Mesothelial cell of epicardium (in vitro differentiated cells): ENCODE results near the gene CDCP1. TPM values are rescaled to one million over a fixed set of nuclear protein-coding genes. Genes with fewer than 3 reads are reported as not detected.
"Not testable (repeated sequence)": the region's sequence is repeated elsewhere in the genome, so short reads cannot be mapped to it uniquely, and the experiment has no call there.

Source experiments
- DNase-seq, 2 experiments: peaks; one replicate each; pipeline ENCODE4 v3.0.0; 2021; ENCODE audit warnings: low spot score in 2 of 2; ENCODE audit not compliant: unreplicated experiment in 2 of 2
- H3K27ac Mint-ChIP-seq: 2 replicates; pipeline ENCODE4 v1.8.0; 2021; ENCODE audit warnings: mixed read lengths
- H3K27me3 Mint-ChIP-seq: 2 replicates; pipeline ENCODE4 v1.8.0; 2021; ENCODE audit warnings: low read depth, mixed read lengths
- H3K36me3 Mint-ChIP-seq: 2 replicates; pipeline ENCODE4 v1.8.0; 2021; ENCODE audit warnings: mixed read lengths
- H3K4me1 Mint-ChIP-seq: 2 replicates; pipeline ENCODE4 v1.8.0; 2021; ENCODE audit warnings: mixed read lengths
- H3K4me3 Mint-ChIP-seq: 2 replicates; pipeline ENCODE4 v1.8.0; 2021; ENCODE audit warnings: mild to moderate bottlenecking, moderate library complexity, mixed read lengths
- H3K9me3 Mint-ChIP-seq: 2 replicates; pipeline ENCODE4 v1.8.0; 2021; ENCODE audit warnings: mixed read lengths
- total RNA-seq: library from RNA; stranded (reverse); gene quantifications from 3 replicates; pipeline ENCODE4 v1.2.1, GENCODE V29; 2021
- TF ChIP-seq, protein P1 (sequence below): fragments of 200-600 bp; sonication (generic); IDR thresholded peaks from one replicate; pipeline ENCODE4 v1.5.0; 2021; ENCODE audit warnings: antibody characterized with exemption; ENCODE audit not compliant: unreplicated experiment

The CDCP1 gene
- total RNA-seq, 1 donor from 2014 or later: 1.3 TPM

DNA sequence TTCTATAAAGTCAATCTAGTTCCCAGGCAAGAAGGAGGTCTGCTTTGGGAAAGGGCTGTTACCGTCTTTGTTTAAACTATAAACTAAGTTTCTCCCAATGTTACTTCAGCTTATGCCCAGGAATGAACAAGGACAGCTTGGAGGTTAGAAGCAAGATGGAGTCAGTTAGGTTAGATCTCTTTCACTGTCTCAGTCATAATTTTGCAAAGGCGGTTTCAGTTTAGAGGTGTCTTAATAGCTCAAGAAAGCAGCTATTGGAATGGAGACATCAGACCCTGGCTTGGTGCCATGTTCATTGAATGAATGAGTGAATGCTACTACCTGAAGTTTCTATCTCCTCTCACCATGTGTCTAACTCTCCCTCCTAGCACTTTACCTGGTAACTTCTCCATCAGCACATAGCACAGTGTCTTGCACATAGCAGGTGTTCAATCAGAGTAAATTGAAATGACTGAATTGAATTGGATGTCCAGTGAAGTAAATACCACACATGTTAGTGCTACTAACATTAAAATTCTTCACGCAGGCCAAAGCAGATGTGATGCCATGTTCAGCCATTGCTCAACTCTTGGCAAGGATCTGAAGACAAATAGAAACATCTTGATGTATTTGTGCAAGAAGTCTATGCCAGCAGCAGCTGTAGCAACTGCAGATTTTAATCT, 91.9 kb downstream of the CDCP1 start:
- TF ChIP-seq, protein P1, sequence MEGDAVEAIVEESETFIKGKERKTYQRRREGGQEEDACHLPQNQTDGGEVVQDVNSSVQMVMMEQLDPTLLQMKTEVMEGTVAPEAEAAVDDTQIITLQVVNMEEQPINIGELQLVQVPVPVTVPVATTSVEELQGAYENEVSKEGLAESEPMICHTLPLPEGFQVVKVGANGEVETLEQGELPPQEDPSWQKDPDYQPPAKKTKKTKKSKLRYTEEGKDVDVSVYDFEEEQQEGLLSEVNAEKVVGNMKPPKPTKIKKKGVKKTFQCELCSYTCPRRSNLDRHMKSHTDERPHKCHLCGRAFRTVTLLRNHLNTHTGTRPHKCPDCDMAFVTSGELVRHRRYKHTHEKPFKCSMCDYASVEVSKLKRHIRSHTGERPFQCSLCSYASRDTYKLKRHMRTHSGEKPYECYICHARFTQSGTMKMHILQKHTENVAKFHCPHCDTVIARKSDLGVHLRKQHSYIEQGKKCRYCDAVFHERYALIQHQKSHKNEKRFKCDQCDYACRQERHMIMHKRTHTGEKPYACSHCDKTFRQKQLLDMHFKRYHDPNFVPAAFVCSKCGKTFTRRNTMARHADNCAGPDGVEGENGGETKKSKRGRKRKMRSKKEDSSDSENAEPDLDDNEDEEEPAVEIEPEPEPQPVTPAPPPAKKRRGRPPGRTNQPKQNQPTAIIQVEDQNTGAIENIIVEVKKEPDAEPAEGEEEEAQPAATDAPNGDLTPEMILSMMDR: no peak
- H3K36me3 Mint-ChIP-seq: no peaks in the 10 kb centered on the region
- H3K27me3 Mint-ChIP-seq: peaks cover 4% of the 10 kb centered on the region
- DNase-seq: no peak
- no peaks in the 10 kb centered on the region for H3K9me3 Mint-ChIP-seq
- H3K27ac Mint-ChIP-seq: no peak overlapping the region
- peaks cover 37% of the 10 kb centered on the region for H3K4me1 Mint-ChIP-seq
- no peak overlapping the region for H3K4me3 Mint-ChIP-seq

DNA sequence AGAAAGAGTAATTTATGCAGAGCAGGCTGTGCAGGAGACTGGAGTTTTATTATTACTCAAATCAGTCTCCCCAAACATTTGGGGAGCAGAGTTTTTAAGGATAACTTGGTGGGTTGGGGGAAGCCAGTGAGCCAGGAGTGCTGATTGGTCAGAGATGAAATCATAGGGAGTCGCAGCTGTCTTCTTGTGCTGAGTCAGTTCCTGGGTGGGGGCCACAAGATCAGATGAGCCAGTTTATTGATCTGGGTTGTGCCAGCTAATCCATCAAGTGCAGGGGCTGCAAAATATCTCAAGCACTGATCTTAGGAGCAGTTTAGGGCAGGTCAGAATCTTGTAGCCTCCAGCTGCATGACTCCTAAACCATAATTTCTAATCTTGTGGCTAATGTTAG, 92.4 kb downstream of the CDCP1 start:
- not testable (repeated sequence) for H3K4me3 Mint-ChIP-seq, DNase-seq, H3K36me3 Mint-ChIP-seq, H3K9me3 Mint-ChIP-seq, H3K27ac Mint-ChIP-seq, H3K27me3 Mint-ChIP-seq
- peaks cover 32% of the 10 kb centered on the region for H3K4me1 Mint-ChIP-seq

DNA sequence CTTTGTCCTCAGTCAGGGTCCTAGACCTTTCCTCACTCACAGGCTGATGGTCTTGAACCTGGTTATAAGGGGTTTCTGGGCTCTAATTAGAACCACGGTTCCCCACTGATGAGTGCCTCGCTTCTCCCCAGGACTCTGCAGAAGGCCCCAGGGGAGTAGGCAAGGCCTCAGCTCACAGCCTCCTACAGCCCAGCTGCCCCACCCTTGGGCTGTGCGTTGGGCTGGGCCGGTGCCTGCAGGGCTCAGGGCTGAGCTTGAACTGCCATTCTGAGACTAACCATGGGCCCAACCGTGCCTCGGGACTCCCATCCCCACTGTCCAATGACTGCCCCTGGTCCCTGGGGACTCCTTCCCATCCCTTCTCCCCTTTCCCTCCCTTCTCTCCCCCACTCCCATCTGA, 94.5 kb downstream of the CDCP1 start:
- no peaks in the 10 kb centered on the region for H3K36me3 Mint-ChIP-seq
- no peaks in the 10 kb centered on the region for H3K9me3 Mint-ChIP-seq
- DNase-seq: no peak
- TF ChIP-seq, protein P1: no peak
- H3K27ac Mint-ChIP-seq: no peak overlapping the region
- H3K27me3 Mint-ChIP-seq: peaks cover 13% of the 10 kb centered on the region
- peaks cover 16% of the 10 kb centered on the region for H3K4me1 Mint-ChIP-seq
- no peak overlapping the region for H3K4me3 Mint-ChIP-seq

DNA sequence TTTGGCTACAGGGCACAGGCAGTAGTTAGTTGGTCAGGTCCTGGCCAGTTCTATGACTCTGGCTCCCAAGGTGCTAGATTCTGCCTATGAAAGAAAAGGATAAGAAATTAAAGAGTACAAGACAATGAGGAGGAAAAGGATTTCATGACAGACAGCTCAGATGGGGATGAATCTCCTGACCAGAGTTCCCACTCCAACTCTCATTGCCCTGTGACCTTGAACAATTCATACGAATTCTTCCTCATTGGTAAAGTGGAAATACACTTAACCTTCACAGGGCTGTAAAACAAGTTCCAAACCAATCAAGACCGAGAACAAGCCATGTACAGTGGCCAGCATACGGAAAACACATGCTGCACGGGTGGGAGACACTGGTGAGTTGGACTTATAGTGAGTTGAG, 96.4 kb downstream of the CDCP1 start:
- H3K4me3 Mint-ChIP-seq: no peak overlapping the region

DNA sequence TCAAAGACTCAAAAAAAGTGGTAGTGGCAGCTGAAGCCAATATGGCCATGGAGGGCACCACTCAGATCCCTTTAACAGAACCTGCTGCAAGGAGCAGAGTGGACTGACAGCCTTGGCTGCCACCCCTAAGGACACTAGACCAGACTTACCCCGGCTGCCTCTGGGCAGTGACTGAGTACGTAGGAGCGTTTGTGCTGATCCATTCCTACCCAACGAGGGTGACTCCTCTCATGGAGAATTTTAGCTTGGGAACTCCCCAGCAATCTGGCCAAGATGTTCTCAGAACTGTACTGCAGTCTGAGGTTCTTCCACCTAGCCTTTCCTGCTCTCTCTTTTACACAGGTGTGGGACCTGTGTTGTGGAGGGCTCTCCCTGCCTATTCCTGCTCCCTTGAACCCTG, 97.9 kb downstream of the CDCP1 start:
- peaks cover 3% of the 10 kb centered on the region for H3K4me1 Mint-ChIP-seq
- no peak for DNase-seq
- no peak overlapping the region for H3K27ac Mint-ChIP-seq
- H3K27me3 Mint-ChIP-seq: peaks cover 13% of the 10 kb centered on the region
- TF ChIP-seq, protein P1: no peak
- no peaks in the 10 kb centered on the region for H3K9me3 Mint-ChIP-seq
- H3K36me3 Mint-ChIP-seq: no peaks in the 10 kb centered on the region
- no peak overlapping the region for H3K4me3 Mint-ChIP-seq

More for the DNA sequence above, 96.4 kb downstream of the CDCP1 start:
- H3K27me3 Mint-ChIP-seq: peaks cover 13% of the 10 kb centered on the region
- DNase-seq: no peak
- H3K4me1 Mint-ChIP-seq: peaks cover 2% of the 10 kb centered on the region
- TF ChIP-seq, protein P1: no peak
- H3K36me3 Mint-ChIP-seq: no peaks in the 10 kb centered on the region
- H3K27ac Mint-ChIP-seq: no peak overlapping the region
- no peaks in the 10 kb centered on the region for H3K9me3 Mint-ChIP-seq

DNA sequence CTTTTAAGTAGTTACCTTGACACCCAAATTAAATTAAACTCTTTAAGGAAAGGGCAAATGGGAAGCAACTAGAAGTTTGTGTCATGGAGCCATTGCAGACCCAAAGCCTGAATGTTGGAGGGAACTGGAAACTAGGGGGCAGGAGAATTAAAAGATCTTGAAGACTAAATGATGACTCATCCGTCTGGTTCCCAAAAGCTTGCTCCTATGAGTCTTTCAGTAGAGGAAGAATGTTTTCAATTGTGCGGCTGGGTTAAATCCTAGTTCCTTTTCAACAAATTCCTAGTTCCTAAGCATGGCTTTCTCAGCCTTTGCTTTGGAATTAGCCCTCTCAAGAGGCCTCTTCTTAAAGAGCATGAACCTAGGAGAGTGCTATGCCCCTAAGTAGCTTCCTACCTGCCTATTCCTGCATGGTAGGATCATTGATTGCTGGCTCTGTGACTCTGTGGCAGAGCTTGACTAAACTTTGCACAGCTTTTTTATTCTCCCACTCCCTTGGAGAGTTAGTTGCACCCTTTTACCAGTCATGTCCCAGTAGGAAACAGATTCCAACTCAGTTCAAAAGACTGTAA, 102.4 kb downstream of the CDCP1 start:
- Mint-ChIP-seq H3K36me3 (no peaks in the 10 kb centered on the region), H3K4me1 (peaks cover 3% of the 10 kb centered on the region), H3K27me3 (peaks cover 9% of the 10 kb centered on the region), H3K9me3 (no peaks in the 10 kb centered on the region), H3K4me3 (no peak overlapping the region), H3K27ac (no peak overlapping the region)
- DNase-seq: no peak
- TF ChIP-seq, protein P1: no peak
